ENCODE measurements around the gene KIF3A. TPM values are rescaled to one million over a fixed set of nuclear protein-coding genes. Genes with fewer than 3 reads are reported as not detected.
"Not testable (repeated sequence)": the region's sequence is repeated elsewhere in the genome, so short reads cannot be mapped to it uniquely, and the experiment has no call there.

The KIF3A gene
- total RNA-seq, 1 donor from 2014 or later: 27.4 TPM

- Mint-ChIP-seq H3K27me3 (ENCODE audit: low read depth) (no peaks in the 10 kb centered on the region), H3K4me3 (no peak overlapping the region), H3K4me1 (no peaks in the 10 kb centered on the region), H3K36me3 (peaks cover 7% of the 10 kb centered on the region), H3K9me3 (no peaks in the 10 kb centered on the region), H3K27ac (no peak overlapping the region)
- DNase-seq (ENCODE audit: low spot score in 2 of 2, unreplicated experiment in 2 of 2): no peak
- no peak for TF ChIP-seq CTCF (IDR thresholded peaks at IDR 0.05; ENCODE audit: unreplicated experiment)
These were observed 28.7 kb downstream of the KIF3A start for GRCh38 chr5:132708645-132709044.

GRCh38 chr5:132704875-132705274, 32.5 kb downstream of the KIF3A start:
- Mint-ChIP-seq H3K36me3 (peaks cover 27% of the 10 kb centered on the region), H3K4me3 (no peak overlapping the region), H3K4me1 (no peaks in the 10 kb centered on the region), H3K27ac (no peak overlapping the region), H3K27me3 (ENCODE audit: low read depth) (no peaks in the 10 kb centered on the region), H3K9me3 (no peaks in the 10 kb centered on the region)
- DNase-seq (ENCODE audit: low spot score in 2 of 2, unreplicated experiment in 2 of 2): no peak
- TF ChIP-seq CTCF (IDR thresholded peaks at IDR 0.05; ENCODE audit: unreplicated experiment): no peak

- Mint-ChIP-seq H3K27ac (no peak overlapping the region), H3K27me3 (ENCODE audit: low read depth) (no peaks in the 10 kb centered on the region), H3K4me1 (no peaks in the 10 kb centered on the region), H3K9me3 (peaks cover 4% of the 10 kb centered on the region), H3K36me3 (peaks cover 29% of the 10 kb centered on the region), H3K4me3 (no peak overlapping the region)
- DNase-seq (ENCODE audit: low spot score in 2 of 2, unreplicated experiment in 2 of 2): no peak
- TF ChIP-seq CTCF (IDR thresholded peaks at IDR 0.05; ENCODE audit: unreplicated experiment): no peak
These were observed 41.4 kb downstream of the KIF3A start for GRCh38 chr5:132695956-132696355.

GRCh38 chr5:132692632-132692967, 44.7 kb downstream of the KIF3A start:
- DNase-seq (ENCODE audit: low spot score in 2 of 2, unreplicated experiment in 2 of 2): no peak
- Mint-ChIP-seq H3K27me3 (ENCODE audit: low read depth) (no peaks in the 10 kb centered on the region), H3K4me3 (no peak overlapping the region), H3K4me1 (peaks cover 14% of the 10 kb centered on the region), H3K27ac (no peak overlapping the region), H3K9me3 (peaks cover 4% of the 10 kb centered on the region), H3K36me3 (peaks cover 8% of the 10 kb centered on the region)
- TF ChIP-seq CTCF (IDR thresholded peaks at IDR 0.05; ENCODE audit: unreplicated experiment): no peak

GRCh38 chr5:132691755-132692631, 45.4 kb downstream of the KIF3A start:
- H3K36me3 Mint-ChIP-seq; H3K4me3 Mint-ChIP-seq; H3K27ac Mint-ChIP-seq; DNase-seq (ENCODE audit: low spot score in 2 of 2, unreplicated experiment in 2 of 2); H3K27me3 Mint-ChIP-seq (ENCODE audit: low read depth); H3K9me3 Mint-ChIP-seq: not testable (repeated sequence)
- H3K4me1 Mint-ChIP-seq: peaks cover 14% of the 10 kb centered on the region

GRCh38 chr5:132690156-132690555, 47.2 kb downstream of the KIF3A start:
- peaks cover 8% of the 10 kb centered on the region for H3K36me3 Mint-ChIP-seq
- H3K4me1 Mint-ChIP-seq: peaks cover 14% of the 10 kb centered on the region
- no peak for DNase-seq (ENCODE audit: low spot score in 2 of 2, unreplicated experiment in 2 of 2)
- no peak overlapping the region for H3K27ac Mint-ChIP-seq
- H3K4me3 Mint-ChIP-seq: no peak overlapping the region
- peaks cover 4% of the 10 kb centered on the region for H3K9me3 Mint-ChIP-seq
- H3K27me3 Mint-ChIP-seq (ENCODE audit: low read depth): no peaks in the 10 kb centered on the region
- TF ChIP-seq CTCF (IDR thresholded peaks at IDR 0.05; ENCODE audit: unreplicated experiment): no peak
